C4-2B (cell line): ENCODE data around the gene RELN.

Experiments used
- H3K27ac ChIP-seq: fragments of 450-650 bp; 2 replicates; pipeline ENCODE4 v1.5.1; 2017
- CTCF ChIP-seq: fragments of 450-650 bp; conservative IDR thresholded peaks from 2 replicates; pipeline ENCODE4 v1.5.1; 2017; ENCODE audit warnings: mild to moderate bottlenecking
- ZFX ChIP-seq: fragments of 450-650 bp; IDR thresholded peaks from 2 replicates; pipeline ENCODE4 v1.6.1; 2017

RELN gene

GRCh38 chr7:103983201-103983977, 6.1 kb downstream of the RELN start:
- no peak overlapping the region for H3K27ac ChIP-seq
- no peak for TF ChIP-seq ZFX
- TF ChIP-seq CTCF: no peak

- no peak for TF ChIP-seq CTCF
- TF ChIP-seq ZFX: no peak
- no peak overlapping the region for H3K27ac ChIP-seq
These were observed 8.4 kb downstream of the RELN start for GRCh38 chr7:103981003-103981423.

GRCh38 chr7:103972779-103973434, 16.6 kb downstream of the RELN start:
- no peak overlapping the region for H3K27ac ChIP-seq
- TF ChIP-seq CTCF: no peak

GRCh38 chr7:103967401-103967800, 22.1 kb downstream of the RELN start:
- H3K27ac ChIP-seq: no peak overlapping the region
- TF ChIP-seq ZFX: no peak
- TF ChIP-seq CTCF: no peak

GRCh38 chr7:103966593-103967277, 22.7 kb downstream of the RELN start:
- H3K27ac ChIP-seq: no peak overlapping the region
- TF ChIP-seq ZFX: no peak
- no peak for TF ChIP-seq CTCF

GRCh38 chr7:103964269-103964668, 25.2 kb downstream of the RELN start:
- no peak for TF ChIP-seq ZFX
- TF ChIP-seq CTCF: no peak
- no peak overlapping the region for H3K27ac ChIP-seq

GRCh38 chr7:103962070-103962469, 27.4 kb downstream of the RELN start:
- TF ChIP-seq CTCF: no peak
- TF ChIP-seq ZFX: no peak
- H3K27ac ChIP-seq: no peak overlapping the region
